ENCODE data around the gene SHKBP1. TPM values are rescaled to one million over a fixed set of nuclear protein-coding genes. Genes with fewer than 3 reads are reported as not detected.
"Not testable (repeated sequence)": the region's sequence is repeated elsewhere in the genome, so short reads cannot be mapped to it uniquely, and the experiment has no call there.

The SHKBP1 gene
- total RNA-seq, 1 donor from 2014 or later, result 28.2 TPM

DNA sequence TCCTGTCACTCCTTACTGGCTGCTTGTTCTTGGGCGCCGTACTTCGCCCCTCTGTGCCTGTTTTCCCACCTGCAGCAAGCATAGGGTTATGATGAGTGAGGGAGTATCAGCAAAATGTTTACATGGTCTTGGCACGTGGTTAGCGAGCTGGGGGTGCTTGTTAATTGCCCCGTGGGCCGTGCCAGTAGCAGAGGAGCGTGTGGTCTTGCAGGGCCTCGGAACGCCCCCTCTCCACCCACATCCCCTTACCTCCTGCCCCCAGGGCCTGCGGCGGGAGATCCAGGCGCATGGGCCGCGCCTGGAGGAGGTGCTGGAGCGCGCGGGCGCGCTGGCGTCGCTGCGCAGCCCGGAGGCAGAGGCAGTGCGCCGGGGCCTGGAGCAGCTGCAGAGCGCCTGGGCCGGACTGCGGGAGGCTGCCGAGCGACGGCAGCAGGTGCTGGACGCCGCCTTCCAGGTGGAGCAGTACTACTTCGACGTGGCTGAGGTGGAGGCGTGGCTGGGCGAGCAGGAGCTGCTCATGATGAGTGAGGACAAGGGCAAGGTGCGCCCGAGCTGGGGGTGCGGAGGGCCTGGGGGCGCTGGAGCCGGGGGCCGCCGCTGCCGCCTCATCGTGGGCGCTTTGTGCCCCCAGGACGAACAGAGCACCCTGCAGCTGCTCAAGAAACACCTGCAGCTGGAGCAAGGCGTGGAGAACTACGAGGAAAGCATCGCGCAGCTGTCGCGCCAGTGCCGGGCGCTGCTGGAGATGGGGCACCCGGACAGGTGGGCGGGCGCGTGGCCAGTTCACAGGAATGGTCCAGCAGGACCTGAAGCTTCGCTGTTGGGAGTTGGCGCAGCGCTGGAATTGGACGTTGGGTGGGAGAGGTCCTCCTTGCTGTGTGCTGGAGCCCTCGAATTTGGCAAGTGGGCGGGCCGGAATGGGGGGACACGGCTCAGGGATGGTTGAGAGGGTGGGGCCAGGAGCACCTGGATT lies 22.5 kb upstream of the SHKBP1 start:
- DNase-seq (ENCODE audit: low read depth in 2 of 2), result no peak

DNA sequence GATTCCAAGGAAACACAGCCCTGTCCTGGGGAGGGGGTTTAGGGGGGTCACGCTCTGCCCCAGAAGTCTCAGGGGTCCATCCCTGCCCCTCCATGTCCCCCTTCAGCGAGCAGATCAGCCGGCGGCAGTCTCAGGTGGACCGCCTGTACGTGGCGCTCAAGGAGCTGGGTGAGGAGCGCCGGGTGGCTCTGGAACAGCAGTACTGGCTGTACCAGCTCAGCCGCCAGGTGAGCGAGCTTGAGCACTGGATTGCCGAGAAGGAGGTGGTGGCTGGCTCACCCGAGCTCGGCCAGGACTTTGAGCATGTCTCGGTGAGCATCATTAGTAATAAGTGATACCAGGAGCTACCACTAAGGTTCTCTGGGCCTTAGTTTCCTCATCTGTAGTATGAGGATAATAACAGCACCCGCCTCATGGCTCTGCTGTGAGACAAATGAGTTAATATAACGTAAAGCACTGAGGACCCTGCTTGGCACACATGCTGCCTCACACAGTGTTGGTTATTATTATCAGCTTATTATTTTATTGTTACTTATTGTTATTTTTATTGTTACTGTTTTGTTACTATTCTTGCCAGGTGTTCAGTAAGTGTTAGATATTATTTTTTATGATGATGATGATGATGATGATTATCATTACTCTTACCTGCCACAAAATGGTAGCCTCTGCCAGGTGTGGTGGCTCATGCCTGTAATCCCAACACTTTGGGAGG lies 20.5 kb upstream of the SHKBP1 start:
- no peak for DNase-seq (ENCODE audit: low read depth in 2 of 2)

DNA sequence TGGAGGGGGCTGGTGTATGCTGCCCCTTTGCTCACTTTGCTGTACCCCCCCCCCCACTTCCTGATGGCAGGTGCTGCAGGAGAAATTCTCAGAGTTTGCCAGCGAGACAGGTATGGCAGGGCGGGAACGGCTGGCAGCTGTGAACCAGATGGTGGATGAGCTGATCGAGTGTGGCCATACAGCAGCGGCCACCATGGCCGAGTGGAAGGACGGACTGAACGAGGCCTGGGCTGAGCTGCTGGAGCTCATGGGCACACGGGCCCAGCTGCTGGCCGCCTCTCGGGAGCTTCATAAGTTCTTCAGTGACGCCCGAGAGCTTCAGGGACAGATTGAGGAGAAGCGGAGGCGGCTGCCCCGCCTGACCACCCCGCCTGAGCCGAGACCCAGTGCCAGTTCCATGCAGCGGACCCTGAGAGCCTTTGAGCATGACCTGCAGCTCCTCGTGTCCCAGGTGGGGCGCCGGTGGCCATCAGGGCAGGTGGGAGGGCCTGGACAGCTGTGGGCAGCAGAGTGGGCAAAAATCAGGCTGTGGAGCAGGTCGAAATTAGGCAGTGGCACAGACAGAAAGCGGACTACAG lies 19.6 kb upstream of the SHKBP1 start:
- no peak for DNase-seq (ENCODE audit: low read depth in 2 of 2)

DNA sequence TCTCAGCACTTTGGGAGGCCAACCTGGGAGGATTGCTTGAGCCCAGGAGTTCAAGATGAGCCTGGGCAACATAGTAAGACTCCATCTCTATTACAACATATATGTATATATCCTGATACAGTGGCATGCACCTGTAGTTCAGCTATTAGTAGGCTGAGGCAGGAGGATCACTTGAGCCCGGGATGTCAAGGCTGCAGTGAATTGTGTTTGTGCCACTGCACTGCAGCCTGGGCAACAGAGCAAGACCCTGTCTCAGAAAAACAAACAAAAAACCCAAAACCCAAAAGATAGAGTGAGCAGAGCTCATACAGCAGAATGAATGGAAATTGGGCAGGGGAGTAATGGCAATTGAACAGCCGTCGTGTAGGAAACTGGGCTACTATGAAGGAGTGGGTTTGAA lies 17.3 kb upstream of the SHKBP1 start:
- DNase-seq (ENCODE audit: low read depth in 2 of 2), result no peak

DNA sequence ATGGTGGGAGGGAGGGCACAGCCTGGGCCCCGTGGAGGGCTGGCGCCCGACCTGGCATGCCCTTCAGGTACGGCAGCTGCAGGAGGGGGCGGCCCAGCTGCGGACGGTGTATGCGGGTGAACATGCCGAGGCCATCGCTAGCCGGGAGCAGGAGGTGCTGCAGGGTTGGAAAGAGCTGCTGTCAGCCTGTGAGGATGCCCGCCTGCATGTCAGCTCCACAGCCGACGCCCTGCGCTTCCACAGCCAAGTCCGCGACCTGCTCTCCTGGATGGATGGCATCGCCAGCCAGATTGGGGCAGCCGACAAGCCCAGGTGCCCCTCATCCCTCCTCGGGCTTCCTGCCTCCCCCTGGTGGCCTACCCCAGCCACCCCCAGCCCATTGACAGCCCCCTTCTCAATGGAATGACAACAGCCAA lies 16.6 kb upstream of the SHKBP1 start:
- DNase-seq (ENCODE audit: low read depth in 2 of 2), result no peak

DNA sequence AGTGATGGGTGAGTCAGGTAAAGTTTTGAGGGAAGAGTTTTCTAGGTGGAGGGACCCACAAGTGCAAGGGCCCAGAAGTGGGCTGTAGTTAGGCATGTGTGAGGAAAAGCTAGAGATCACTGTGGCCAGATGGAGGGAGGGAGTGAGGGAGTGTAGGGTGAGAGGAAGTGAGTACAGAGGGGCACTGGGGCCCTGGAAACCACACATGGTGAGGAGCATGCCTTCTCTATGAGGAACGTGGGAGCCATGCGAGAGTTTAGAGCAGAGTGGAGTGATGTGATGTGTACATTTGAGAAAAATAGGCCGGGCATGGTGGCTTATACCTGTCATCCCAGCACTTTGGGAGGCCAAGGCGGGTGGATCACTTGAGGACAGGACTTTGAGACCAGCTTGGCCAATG lies 14.7 kb upstream of the SHKBP1 start:
- no peak for DNase-seq (ENCODE audit: low read depth in 2 of 2)

DNA sequence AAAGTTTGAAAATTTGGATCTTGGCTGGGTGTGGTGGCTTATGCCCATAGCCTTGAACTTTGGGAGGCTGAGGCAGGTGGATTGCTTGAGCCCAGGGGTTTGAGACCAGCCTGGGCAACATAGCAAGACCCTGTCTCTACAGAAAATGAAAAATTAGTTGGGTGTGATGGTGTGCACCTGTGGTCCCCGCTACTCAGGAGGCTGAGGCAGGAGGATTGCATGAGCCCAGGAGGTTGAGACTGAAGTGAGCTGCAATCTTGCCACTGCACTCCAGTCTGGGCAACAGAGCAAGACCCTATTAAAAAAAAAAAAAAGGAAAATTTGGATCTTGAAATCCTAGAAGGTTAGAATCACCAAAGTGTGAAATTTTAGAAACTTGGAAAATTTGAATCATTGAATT lies 12.1 kb upstream of the SHKBP1 start:
- not testable (repeated sequence) for DNase-seq (ENCODE audit: low read depth in 2 of 2)

DNA sequence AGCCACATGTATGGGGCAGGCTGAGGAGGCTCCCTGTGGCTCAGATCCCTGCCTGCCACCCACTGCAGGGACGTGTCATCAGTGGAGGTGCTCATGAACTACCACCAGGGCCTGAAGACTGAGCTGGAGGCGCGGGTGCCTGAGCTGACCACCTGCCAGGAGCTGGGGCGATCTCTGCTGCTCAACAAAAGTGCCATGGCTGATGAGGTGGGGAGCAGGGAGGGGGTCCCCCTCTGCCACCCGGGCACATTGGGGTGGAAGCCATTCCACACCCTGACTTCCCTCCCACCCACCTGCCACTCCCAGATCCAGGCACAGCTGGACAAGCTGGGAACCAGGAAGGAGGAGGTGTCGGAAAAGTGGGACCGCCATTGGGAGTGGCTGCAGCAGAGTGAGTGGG lies 11.3 kb upstream of the SHKBP1 start:
- DNase-seq (ENCODE audit: low read depth in 2 of 2), result no peak

DNA sequence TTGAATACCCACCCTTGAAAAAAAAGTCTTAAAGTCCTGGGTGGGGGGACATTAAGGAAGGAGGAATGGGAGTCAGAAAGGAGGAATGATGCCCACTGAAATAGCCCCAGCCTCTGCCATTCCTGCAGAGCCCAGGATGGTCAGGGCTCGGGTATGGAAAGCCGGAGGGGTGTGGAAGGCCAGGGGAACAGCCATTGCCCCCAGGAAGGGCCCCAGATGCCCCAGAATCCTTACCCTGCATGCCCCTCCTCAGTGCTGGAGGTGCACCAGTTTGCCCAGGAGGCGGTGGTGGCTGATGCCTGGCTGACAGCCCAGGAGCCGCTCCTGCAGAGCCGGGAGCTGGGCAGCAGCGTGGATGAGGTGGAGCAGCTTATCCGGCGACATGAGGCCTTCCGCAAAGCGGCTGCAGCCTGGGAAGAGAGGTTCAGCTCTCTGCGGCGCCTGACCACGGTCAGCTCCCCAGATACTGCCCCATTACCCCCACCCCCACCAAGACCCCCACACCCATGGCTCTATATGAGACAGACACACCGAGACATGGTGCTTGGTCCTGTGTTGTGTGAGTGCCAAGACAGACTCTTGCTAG lies 10.7 kb upstream of the SHKBP1 start:
- no peak for DNase-seq (ENCODE audit: low read depth in 2 of 2)

DNA sequence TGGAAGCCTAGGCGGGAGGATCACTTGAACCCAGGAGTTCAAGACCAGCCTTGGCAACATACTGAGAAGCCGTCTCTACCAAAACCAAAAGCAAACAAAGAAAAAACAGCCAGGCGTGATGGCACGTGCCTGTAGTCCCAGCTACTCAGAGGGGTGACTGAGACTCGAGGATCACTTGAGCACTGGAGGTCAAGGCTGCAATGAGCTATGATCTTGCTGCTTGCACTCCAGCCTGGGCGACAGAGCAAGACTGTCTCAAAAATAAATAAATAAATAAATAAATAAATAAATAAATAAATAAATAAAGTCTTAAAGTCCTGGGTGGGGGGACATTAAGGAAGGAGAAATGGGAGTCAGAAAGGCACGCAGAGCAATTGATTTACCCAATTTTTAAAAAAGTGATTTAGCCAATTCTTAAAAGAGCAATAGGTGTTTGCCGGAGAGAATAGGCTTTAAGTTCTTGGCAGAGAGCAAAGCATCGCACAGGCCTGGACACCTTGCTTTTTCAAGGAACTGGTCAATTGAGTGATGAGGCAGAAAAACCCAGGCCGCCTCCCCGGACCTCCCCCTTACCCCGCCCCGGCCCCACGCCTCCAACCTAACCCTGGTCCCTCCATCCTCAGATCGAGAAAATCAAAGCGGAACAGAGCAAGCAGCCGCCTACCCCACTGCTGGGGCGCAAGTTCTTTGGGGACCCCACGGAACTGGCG lies 9.5 kb upstream of the SHKBP1 start:
- DNase-seq (ENCODE audit: low read depth in 2 of 2), result no peak

DNA sequence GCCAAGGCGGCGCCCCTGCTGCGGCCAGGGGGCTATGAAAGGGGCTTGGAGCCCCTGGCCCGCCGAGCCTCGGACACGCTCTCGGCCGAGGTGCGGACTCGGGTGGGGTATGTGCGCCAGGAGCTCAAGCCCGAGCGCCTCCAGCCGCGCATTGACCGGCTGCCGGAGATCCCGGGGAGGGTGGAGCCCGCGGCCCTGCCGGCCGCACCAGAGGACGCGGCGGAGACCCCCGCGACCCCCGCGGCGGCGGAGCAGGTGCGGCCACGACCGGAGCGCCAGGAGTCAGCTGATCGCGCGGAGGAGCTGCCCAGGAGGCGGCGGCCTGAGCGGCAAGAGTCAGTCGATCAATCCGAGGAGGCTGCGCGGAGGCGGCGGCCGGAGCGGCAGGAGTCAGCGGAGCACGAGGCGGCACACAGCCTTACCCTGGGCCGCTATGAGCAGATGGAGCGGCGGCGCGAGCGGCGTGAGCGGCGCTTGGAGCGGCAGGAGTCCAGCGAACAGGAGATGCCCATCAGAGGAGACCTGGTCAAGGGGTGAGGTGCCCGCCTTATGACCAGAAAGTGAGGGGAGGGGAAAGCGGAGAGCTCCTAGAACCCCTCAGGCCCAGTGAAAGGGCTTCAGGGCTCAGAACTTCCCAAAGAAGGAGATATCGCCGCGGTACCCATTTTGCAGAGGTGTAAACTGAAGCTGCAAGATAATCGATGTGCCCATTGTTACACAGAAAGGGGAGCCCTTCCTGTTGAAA lies 8.8 kb upstream of the SHKBP1 start:
- DNase-seq (ENCODE audit: low read depth in 2 of 2), result no peak

DNA sequence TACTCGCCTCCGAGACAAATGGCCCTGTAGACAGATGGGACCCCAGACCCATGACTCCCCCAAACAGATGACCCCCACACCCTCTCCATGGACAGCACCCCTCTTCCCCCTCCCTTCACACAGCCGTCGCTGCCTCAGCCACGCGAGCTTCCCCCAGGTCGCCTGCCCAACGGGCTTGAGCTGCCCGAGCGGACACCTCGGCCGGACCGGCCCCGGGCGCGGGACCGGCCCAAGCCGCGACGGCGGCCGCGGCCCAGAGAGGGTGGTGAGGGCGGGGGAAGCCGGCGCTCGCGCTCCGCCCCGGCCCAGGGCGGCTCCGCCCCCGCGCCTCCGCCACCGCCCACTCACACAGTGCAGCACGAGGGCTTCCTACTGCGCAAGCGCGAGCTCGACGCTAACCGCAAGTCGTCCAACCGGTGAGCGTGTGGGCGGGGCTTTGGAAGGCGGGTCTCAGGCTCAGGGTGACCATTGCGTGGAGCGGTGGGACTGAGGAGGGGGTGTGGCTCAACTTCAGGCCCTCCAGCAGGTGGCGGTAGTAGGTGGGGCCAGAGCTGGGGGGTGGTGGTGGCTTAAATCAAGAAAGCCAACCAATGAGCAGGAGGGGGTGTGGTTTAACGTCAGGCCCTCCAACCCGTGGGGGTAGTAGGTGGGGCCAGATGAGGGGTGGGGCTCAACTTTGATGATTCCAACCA lies 6.2 kb upstream of the SHKBP1 start:
- peak; percentile 100 for DNase-seq (ENCODE audit: low read depth in 2 of 2)

DNA sequence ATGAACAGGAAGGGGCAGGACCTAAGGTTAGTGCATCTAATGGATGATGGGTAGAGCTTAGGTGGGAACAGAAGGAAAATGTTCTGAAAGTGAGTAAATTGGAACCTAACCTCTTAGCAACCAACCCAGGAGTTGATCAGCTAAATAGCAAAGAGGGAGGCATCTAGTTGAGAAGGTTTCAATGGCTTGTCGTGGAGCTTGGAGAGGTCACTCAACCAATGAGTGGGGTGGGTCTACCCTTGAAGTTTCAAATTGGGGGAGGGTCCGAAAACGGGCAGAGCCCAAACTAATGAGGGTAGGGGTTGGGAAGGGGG lies 5.7 kb upstream of the SHKBP1 start:
- no peak for DNase-seq (ENCODE audit: low read depth in 2 of 2)

DNA sequence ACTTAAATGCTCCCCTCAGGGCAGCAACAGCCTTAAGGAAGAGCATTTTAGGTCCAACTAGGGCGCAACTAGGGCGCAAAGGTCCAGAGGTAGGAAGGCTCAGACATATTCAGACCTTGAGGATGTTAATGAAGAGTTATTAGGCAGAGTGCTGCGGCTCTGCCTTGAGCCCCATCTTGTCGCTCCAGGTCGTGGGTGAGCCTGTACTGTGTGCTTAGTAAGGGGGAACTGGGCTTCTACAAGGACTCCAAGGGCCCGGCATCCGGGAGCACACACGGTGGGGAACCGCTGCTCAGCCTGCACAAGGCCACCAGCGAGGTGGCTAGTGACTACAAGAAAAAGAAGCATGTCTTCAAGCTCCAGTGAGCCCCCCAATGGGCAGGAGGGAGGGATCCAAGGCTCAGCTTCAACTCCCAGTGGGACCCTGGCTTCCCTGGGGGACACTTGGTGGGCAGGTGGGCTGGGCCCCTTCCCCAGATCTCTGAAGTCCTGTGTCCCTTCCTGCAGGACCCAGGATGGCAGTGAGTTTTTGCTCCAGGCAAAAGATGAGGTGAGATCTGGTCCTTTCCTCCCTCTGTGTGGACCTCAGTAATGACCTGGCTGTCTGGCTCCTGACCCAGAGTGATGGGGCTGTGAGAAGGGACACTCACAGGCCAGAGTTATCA lies 4.7 kb upstream of the SHKBP1 start:
- DNase-seq (ENCODE audit: low read depth in 2 of 2), result no peak

DNA sequence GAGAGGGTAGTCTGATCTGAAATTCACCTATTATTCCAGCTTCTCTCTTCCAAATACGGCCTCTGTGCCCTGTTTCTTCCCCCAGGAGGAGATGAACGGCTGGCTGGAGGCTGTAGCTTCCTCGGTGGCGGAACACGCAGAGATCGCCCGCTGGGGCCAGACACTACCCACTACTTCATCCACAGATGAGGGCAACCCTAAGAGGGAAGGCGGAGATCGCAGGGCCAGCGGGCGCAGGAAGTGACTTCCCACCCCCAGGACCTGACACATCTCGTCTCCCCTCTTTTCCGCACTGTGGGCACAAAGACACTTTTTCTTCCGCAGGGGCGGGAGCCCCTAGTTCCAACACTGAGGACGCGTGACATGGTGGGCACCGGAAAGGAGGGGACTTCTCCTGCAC lies 1.3 kb upstream of the SHKBP1 start:
- no peak for DNase-seq (ENCODE audit: low read depth in 2 of 2)

DNA sequence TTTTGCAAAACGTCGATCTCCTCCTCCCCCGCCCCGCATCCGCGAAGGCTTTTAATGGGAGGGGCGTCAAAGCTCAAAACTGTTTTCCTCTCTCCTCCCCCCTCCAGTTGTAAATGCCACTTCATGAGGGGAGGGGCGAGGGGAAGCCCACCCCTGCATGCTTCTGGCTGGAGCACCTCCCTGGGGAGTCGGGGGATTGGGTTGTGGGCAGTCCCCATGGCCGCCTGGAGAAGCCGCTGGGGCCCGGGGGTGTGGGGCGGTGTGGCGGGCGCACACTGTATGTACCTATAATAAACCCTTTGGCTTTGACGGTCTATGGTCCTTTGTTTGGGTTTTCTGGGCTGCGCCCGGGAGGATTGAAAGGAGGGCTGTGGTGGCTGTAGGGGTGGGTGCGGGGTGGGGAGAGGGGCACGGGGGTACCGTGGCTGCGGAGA lies 505 bp upstream of the SHKBP1 start:
- DNase-seq (ENCODE audit: low read depth in 2 of 2), result peak in 1 of 2 donors; percentile 39

DNA sequence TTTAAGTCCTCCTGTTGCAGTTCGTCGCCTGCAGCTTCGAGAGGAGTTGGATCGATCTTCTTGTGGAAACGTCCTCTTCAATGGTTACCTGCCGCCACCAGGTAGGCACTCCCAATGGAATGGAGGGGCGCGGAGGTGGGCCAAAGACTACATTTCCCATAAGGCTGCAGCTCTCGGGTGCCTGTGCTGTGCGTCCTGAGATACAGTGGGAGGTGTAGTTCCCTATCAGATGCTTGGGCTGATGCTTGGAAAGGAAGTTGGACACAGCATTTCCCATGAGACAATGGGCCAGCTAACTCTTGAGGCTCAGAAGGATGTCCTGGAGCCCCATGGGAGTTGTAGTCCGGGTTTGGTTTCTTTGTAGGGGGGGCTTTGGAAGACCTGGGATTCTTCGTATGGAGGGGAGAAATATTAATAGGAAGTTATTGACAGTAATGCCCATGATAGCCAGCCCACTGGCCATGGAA lies 1.8 kb downstream of the SHKBP1 start:
- DNase-seq (ENCODE audit: low read depth in 2 of 2), result peak; percentile 40 to 48

DNA sequence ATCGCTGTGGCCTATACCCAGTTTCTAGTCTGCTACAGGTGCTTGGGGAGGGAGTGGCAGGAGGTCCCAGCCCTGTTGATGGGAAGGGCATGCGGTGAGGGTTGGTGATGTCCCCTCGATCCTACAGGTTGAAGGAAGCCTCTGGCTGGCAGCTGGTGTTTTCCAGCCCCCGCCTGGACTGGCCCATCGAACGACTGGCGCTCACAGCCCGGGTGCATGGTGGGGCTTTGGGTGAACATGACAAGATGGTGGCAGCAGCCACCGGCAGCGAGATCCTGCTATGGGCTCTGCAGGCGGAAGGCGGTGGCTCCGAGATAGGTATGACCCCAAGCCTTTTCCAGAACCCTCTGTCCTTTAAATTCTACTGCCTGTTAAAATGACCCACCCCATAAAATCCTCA lies 3.9 kb downstream of the SHKBP1 start:
- no peak for DNase-seq (ENCODE audit: low read depth in 2 of 2)

DNA sequence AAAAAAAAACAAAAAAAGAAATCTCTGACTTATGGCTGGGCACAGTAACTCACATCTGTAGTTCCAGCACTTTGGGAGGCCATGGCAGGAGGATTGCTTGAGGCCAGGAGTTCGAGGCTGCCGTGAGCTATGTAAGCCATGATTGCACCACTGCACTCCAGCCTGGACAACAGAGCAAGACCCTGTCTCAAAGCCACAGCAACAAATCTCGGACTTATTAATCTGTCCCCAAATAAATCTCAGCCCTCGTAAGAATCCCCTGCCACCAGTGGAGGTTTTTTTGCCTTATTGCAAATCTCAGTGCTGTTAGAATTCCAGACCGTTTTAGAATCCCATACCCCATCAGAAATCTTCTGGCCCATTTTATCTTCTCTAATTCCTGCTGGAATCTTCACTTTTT lies 4.9 kb downstream of the SHKBP1 start:
- no peak for DNase-seq (ENCODE audit: low read depth in 2 of 2)

DNA sequence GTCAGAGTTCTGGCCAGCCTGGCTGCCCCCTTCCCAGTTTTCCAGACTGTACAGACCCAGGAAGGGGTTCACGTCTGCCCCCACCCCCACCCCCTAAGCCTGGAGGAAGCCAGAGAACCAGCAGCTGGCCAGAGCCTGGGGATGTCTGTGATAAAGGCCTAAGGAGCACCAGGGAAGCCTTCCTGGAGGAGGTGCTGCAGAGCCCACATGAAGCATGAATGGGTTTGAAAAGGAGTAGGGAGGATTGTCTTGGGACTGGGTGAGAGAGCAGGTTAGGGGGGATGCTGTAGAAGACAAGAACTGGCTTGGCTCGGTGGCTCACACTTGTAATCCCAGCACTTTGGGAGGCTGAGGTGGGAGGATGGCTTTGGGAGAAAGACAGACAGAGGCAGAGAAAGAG lies 5.8 kb downstream of the SHKBP1 start:
- no peak for DNase-seq (ENCODE audit: low read depth in 2 of 2)

Data from lung microvascular endothelial cell (primary cell).